Non-pigmented ciliary epithelial cell (primary cell): ENCODE data around the gene ZNF565.
"Not testable (repeated sequence)": the region's sequence is repeated elsewhere in the genome, so short reads cannot be mapped to it uniquely, and the experiment has no call there.

Experiments
- DNase-seq: peaks from one replicate; pipeline ENCODE4 v3.0.0-alpha.2; 2010; ENCODE audit warnings: low read depth

Gene ZNF565

DNA sequence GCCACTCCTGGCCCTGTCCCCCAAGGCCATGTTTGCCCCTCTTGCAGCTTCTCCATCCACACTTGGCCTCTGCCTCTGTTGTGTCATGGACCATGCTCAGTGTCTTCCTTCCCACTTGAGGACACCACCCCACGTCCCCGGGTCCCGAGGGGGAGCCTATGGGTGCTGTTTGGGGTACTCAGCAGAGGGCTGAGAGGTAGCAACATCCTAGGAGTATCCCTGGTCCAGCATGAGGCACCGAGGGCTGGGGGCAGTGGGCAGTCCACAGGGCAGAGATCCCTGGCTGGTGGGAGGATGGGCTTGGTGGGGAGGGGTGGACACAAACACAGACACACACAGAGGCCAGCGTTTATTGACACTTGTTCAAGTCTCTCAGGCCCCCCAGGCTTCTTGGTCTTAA is 63.9 kb downstream of the ZNF565 start:
- DNase-seq: no peak

DNA sequence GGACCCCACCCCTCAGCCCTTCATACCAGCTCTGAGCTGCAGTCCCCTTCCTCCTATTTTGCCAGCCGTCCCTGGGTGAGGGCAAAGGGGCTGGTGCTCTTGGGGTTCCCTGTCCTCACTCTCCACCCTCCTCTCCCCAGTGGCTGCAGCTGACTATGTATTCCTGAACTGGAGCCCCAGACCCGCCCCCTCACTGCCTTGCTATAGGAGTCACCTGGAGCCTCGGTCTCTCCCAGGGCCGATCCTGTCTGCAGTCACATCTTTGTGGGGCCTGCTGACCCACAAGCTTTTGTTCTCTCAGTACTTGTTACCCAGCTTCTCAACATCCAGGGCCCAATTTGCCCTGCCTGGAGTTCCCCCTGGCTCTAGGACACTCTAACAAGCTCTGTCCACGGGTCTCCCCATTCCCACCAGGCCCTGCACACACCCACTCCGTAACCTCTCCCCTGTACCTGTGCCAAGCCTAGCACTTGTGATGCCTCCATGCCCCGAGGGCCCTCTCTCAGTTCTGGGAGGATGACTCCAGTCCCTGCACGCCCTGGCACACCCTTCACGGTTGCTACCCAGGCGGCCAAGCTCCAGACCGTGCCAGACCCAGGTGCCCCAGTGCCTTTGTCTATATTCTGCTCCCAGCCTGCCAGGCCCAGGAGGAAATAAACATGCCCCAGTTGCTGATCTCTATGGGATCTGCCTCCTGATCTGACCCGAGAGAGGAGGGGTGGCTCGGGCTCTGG is 64.6 kb downstream of the ZNF565 start:
- no peak for DNase-seq

DNA sequence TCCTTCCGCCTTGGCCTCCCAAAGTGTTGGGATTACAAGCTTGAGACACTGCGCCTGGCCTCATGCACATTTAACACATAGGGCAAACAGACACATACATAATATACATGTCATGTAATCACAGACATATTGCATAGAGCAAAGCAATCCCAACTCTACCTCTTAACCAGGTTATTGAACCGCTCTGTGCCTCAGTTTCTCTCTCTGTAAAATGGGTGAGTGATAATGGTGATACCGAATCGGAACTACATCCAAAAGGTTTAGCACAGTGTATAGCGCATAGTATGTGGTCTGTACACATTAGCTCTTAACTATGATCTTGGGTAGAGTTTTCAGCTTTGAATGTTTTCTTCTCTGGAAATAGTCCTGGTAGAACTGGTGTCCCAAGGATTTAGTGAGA is 69.8 kb downstream of the ZNF565 start:
- DNase-seq: no peak

DNA sequence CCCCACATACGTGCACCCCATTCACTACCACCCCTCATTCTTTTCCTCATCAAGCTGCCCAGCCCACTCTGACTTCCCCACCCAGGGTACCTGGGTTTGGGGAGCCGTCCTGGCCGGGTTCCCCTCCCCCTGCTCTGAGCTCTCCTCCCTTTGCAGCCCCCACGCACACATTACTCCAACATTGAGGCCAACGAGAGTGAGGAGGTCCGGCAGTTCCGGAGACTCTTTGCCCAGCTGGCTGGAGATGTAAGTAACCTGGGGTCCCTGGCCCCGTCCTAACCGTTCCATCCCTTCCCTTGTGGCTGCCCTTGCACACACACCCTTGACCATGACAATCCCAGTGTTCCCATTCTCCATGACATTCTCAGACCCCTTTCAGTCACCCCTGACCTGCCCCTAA is 72.0 kb downstream of the ZNF565 start:
- no peak for DNase-seq

DNA sequence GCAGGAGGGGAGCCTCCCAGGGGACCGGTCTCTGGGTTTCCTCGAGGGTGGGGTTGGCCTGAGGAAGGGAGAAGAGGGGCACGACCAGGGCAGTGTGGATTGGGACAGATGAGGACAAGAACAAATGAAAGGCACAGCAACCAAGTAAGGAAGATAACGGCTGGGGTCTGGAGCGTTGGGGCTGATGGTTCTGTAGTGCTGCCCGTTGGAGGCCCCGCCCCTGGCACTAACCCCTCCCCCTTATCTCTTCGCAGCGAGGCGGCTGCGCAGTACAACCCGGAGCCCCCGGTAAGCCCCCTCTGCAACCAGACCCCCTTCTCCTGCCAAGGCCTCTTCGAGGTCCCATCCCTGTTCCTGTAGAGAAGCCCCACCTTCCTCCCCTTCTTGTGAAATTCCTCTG is 72.4 kb downstream of the ZNF565 start:
- DNase-seq: no peak

DNA sequence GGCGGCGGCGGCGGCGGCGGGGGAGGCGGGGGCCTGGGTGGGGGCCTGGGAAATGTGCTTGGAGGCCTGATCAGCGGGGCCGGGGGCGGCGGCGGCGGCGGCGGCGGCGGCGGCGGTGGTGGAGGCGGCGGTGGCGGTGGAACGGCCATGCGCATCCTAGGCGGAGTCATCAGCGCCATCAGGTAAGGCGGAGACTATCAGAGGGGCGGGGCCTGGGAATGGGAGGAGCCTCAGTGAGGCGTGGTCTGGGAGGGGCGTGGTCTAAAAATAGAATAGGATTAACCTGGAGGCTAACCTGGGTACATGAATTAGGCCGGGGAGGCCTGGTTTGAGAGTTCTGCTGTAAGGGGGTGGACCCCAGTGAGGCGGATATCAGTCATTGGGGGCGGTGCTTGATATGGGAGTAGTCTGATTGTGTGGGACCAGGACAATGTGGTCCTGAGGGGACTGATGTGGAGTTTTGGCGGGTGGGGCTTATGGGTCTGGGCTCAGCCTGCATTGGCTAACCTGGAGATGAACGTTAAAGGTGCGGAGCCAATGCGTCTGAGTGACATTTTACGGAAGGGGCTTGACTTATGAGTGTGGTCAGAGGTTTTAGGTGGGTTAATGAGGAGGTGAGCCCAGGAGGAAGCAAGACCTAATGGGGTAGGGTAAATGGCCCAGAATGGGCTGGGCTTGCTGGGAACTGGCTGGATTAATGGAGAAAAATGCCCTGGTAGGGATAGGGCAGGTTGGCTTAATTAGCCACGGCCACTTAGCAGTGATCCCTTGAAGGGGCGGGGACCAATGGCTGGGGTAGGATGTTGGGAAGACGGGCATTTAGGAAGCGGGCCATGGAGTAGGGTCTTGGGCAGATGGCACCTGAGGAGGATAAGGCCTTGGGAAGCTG is 73.2 kb downstream of the ZNF565 start:
- no peak for DNase-seq

DNA sequence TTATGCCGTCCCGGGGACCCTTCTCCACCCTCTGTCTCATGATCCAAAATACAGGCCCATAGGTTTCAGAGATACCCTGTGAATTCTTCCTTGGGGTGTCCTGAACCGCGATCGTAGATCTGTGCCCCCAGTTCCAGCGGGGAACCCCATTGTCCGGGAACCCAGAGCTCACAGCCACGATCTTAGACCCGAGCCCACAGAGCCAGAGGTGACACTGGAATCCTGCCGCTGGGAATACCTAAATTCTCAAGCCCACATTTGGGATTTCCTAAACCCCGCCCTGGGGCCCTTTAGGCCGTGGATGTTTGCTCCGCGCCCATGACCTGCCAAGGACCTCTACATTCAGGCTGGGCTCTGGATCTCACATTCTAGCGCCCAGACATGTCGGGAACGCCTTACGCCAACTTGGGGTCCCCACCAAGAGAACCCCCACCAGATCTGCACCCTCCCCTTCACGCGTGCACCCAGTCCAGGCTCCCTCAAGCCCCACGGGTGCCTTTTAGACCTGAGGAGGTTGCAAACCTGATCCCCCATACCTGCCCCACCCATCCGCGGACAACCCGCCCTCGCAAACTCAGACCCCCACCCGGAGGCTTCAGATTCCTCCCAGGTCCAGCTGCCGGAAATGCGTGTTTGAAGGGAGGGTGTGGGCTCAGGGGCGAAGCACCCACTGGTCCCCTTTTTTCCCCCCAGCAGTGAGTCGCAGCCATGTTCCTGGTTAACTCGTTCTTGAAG is 74.0 kb downstream of the ZNF565 start:
- DNase-seq: no peak

DNA sequence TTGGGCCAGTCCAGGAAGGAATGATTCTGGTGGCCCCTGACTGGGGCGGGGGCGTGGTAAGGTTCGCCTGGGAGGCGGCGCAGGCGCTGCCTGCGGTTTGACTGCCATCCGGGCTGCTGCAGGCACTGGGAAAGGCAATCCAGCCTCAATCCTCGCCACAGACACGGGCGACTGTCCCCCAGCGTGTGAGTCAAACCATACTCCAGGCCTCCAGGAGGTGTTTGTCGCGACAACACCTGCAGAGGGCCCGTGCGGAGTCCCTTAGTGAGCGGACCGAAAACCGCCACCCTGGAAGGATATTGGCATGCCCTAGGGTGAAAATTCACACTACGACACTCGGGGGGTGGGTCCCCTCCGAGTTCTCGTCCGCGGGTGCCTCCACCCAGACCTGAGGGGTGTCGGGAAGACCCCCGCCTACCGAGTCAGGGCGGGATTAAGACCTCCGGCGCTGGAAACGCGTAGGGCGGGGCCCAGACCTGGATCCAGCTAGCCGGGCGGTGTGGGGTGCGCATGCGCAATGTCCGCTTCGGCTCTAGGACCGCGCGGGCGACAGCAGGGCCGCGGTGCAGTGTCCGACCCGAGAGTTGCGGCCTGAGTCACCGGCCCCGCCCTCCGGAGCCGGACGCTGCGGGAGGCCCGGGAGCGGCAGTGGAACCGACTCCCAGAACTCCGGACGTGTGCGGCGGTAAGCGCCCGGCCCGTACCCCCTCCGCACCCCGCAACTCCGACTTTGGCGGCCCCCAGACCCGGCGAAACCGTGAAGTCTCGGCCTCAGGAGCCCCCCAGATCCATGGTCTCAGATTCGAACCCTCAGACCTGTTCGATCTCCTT is 74.8 kb downstream of the ZNF565 start, which contains the start of gene CAPNS1:
Gene CAPNS1 (plus strand): TSS at position 594 of the 831 bp plus-strand sequence. CDS start 946 bp downstream, outside the sequence.
- peak; percentile 70 for DNase-seq

DNA sequence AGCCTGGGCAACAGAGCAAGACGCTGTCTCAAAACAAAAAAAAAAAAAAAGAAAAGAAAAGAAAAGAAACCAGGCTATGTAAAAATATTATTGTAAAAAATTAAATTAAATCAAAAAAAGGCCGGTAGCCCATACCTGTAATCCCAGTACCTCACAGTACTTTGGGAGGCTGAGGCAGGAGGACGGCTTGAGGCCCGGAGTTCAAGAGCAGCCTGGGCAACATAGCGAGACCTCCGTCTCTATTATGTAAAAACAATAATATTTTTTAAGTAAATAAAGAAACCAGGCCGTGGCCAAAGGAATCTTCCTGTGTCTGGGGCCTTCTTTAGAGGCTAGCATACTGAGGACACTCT is 75.4 kb downstream of the ZNF565 start:
- DNase-seq: no peak

DNA sequence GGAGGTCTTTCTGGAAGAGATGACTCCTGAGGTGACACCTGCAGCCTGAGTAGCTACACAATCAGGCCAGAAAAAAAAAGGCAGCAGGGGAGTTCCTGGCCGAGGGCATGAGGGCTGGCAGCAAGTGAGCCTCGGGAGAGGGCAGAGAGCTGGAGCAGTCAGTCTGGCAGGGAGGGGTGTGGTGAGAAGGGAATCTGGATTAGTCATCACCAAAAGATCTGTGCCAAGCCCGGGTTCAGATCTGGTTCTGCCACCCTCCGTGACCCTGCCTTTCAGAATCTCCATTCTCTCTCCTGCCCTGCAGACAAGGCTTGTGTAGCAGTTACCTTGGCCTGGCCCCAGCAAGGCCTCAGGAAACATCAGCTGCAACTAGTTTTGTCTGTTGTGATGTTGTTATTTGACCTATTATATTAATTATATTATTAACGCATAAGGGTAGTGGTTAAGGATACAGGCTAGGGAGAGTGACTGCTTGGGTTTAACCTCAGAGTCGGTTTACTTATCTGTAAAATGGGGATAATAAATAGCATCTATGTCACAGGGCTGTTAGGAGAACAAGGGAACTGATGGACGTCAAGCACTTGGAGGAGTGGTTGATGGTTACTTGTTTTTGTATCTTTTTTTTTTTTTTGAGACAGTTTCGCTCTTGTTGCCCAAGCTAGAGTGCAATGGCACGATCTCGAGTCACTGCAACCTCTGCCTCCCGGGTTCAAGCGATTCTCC is 77.3 kb downstream of the ZNF565 start:
- DNase-seq: no peak

DNA sequence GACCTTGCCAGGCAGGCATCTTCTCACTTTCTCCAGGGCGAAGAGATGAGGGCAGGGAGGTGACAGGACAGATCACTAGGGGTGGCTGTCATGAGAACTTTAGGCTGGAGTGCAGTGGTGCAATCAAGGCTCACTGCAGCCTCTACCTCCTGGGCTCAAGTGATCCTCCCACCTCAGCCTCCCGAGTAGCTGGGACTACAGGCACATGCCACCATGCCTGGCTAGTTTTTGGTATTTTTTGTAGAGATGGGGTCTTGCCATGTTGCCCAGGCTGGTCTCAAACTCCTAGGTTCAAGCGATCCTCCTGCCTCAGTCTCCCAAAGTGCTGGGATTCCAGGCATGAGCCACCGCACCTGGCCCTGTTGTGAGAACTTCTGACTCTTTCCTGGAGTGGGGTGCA is 79.6 kb downstream of the ZNF565 start:
- DNase-seq: not testable (repeated sequence)
